ENCODE measurements around the gene FRMD3. TPM values are rescaled to one million over a fixed set of nuclear protein-coding genes. Genes with fewer than 3 reads are reported as not detected.

Gene FRMD3
- total RNA-seq, 1 experiment from 2014 or later, result 0.55 TPM

DNA sequence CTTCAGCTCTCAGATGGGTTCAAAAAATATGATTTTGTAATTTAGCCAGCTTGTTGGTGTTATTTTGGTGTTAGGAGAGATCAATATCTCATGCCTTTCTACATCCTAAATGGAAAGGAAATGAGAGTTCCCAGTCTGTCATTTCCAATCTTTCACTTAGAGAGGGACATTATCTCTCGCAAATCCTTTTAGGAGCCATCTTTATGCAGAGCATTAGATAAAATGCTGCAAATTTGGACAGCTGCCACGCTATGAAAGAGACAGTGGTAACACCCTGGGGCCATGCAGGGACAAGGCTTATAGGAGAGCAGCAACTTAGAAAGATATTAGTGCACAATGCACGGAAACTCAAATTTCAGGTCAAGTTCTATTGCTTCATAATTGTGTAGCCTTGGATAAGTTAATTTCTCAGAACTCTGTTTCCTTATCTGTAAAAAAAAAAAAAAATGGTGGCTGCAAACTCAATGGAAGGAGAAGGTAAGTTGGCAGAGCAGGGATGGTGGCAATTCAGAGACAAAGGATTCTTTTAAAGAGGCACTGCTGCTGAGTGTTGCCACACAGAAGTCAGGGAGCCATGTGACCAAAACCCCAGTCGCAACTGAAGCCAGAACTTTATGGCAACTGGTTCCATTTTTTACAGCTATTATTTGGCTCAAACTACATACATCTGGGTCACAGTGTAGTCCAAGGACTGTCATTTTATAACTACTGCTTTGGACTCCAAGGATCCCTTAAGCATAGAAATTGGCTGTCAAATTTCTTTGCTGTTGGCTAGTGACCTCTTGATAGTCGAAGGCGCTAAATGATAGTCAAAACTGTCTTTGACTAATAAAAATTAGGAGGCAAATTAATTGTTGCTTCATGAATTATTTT lies 210.2 kb downstream of the FRMD3 start:
- DNase-seq, result no peak
- H3T11ph ChIP-seq (ENCODE audit: low read length), result no peak overlapping the region
- Mint-ChIP-seq H3K36me3 (ENCODE audit: insufficient read depth in 1 of 3, low read depth in 3 of 3) (no peaks in the 10 kb centered on the region; a peak in 1 of 7 replicates), H3K4me1 (peaks cover 0 to 10% of the 10 kb centered on the region in 2 experiments; a peak in 2 of 4 replicates), H3K4me3 (no peak overlapping the region), H3K27ac (no peak overlapping the region; a peak in 1 of 7 replicates), H3K9me3 (no peaks in the 10 kb centered on the region; a peak in 1 of 5 replicates), H3K27me3 (ENCODE audit: low read depth) (peaks cover 3% of the 10 kb centered on the region; the same call in 1 of the 2 replicates)
- no peak overlapping the region for H3K56ac ChIP-seq (ENCODE audit: insufficient read length, low read depth, low read length)
- no peak overlapping the region for H2BK12ac ChIP-seq (ENCODE audit: insufficient read length, low read depth, low read length)
- no peaks in the 10 kb centered on the region for H3K4me1 ChIP-seq (ENCODE audit: insufficient read depth, low read length)
- no peak overlapping the region for H2AFZ ChIP-seq (ENCODE audit: low read length)
- no peak overlapping the region for H4K91ac ChIP-seq (ENCODE audit: insufficient read length, low read depth, low read length)
- H2BK5ac ChIP-seq (ENCODE audit: insufficient read length, low read length), result no peak overlapping the region
- no peak overlapping the region for H3K9ac ChIP-seq (ENCODE audit: extremely low read depth, insufficient read length, low read length)
- no peaks in the 10 kb centered on the region for H3K27me3 ChIP-seq (ENCODE audit: insufficient read depth, low read length)
- no peak overlapping the region for H3K4me2 ChIP-seq (ENCODE audit: insufficient read depth, insufficient read length, low read length)
- H3K23ac ChIP-seq (ENCODE audit: insufficient read length, low read depth, low read length), result no peak overlapping the region
- H3K27ac ChIP-seq (ENCODE audit: insufficient read length, low read depth, low read length), result no peak overlapping the region
- no peak overlapping the region for H2BK15ac ChIP-seq (ENCODE audit: low read depth, low read length)
- no CpG with 5 or more reads among the region's 6 CpGs for WGBS (ENCODE audit: extremely low coverage, insufficient read length, low lambda C conversion rate)
- no peaks in the 10 kb centered on the region for H3K23me2 ChIP-seq (ENCODE audit: insufficient read length, low read depth, low read length, poor library complexity, severe bottlenecking)
- H2BK20ac ChIP-seq (ENCODE audit: low read depth, low read length, poor library complexity, severe bottlenecking), result no peak overlapping the region
- H3K14ac ChIP-seq (ENCODE audit: insufficient read depth, low read length), result no peak overlapping the region
- no peak overlapping the region for H3K4ac ChIP-seq (ENCODE audit: low read depth, low read length)
- no peak overlapping the region for H2AK5ac ChIP-seq (ENCODE audit: insufficient read length, low read length)
- TF ChIP-seq, protein P1, sequence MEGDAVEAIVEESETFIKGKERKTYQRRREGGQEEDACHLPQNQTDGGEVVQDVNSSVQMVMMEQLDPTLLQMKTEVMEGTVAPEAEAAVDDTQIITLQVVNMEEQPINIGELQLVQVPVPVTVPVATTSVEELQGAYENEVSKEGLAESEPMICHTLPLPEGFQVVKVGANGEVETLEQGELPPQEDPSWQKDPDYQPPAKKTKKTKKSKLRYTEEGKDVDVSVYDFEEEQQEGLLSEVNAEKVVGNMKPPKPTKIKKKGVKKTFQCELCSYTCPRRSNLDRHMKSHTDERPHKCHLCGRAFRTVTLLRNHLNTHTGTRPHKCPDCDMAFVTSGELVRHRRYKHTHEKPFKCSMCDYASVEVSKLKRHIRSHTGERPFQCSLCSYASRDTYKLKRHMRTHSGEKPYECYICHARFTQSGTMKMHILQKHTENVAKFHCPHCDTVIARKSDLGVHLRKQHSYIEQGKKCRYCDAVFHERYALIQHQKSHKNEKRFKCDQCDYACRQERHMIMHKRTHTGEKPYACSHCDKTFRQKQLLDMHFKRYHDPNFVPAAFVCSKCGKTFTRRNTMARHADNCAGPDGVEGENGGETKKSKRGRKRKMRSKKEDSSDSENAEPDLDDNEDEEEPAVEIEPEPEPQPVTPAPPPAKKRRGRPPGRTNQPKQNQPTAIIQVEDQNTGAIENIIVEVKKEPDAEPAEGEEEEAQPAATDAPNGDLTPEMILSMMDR (conservative IDR thresholded peaks at IDR 0.05), result no peak
- H4K5ac ChIP-seq (ENCODE audit: insufficient read length, low read depth, low read length), result no peak overlapping the region
- H4K8ac ChIP-seq (replicated peaks; ENCODE audit: insufficient read length, low read depth, low read length), result no peak overlapping the region
- no peaks in the 10 kb centered on the region for H3K9me3 ChIP-seq (ENCODE audit: control insufficient read depth, low read depth, low read length)
- no peaks in the 10 kb centered on the region for H4K20me1 ChIP-seq (ENCODE audit: control insufficient read depth, insufficient read depth, insufficient read length)
- H3K18ac ChIP-seq (ENCODE audit: insufficient read length, low read depth, low read length), result no peak overlapping the region
- H2BK120ac ChIP-seq (ENCODE audit: low read depth, low read length, poor library complexity, severe bottlenecking), result no peak overlapping the region
- no peaks in the 10 kb centered on the region for H3K79me1 ChIP-seq (ENCODE audit: insufficient read depth, low read depth, low read length, poor library complexity, severe bottlenecking)
- no peaks in the 10 kb centered on the region for H3K79me2 ChIP-seq (ENCODE audit: insufficient read depth, low read length)

Measured in H9 (cell line).